Measurements from ENCODE around the gene TRAK1.

The TRAK1 gene

DNA sequence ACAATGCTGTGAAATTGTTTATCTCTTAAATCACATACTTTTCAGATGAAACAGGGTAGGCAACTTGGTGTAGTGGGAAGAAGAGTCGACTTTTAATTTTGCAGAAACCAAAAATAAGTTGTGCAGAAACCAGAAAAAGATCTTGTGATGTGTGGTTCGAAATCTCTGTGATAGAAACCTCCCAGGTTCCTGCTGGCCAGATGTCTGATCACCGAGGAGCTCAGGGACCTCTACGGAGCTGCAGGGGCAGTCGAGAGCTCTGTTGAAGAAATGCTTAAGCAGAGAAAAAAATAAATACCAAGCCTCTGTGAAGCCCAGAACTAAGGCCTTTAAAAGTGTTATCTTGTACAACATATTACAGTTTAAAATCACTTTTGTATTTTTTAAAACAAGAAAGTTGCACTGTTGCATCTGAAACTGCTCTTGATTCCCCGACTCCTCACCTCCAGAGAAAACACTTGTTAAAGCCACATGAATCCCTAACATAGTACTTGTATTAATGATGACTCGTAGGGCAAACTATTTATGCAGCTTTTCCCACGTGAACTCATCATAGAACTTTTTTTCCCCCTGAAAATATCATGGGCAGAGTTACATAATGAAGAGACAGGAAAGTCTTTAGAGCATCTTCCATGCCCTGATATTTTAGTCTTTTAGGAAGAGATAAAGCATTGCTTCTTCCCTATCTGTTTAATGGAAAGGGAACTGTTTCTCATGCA, 123.6 kb downstream of the TRAK1 start:
- no peak overlapping the region for H3K4me3 ChIP-seq (ENCODE audit: low read depth, low read length)
- TF ChIP-seq, protein P1, sequence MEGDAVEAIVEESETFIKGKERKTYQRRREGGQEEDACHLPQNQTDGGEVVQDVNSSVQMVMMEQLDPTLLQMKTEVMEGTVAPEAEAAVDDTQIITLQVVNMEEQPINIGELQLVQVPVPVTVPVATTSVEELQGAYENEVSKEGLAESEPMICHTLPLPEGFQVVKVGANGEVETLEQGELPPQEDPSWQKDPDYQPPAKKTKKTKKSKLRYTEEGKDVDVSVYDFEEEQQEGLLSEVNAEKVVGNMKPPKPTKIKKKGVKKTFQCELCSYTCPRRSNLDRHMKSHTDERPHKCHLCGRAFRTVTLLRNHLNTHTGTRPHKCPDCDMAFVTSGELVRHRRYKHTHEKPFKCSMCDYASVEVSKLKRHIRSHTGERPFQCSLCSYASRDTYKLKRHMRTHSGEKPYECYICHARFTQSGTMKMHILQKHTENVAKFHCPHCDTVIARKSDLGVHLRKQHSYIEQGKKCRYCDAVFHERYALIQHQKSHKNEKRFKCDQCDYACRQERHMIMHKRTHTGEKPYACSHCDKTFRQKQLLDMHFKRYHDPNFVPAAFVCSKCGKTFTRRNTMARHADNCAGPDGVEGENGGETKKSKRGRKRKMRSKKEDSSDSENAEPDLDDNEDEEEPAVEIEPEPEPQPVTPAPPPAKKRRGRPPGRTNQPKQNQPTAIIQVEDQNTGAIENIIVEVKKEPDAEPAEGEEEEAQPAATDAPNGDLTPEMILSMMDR (IDR thresholded peaks at IDR 0.05; ENCODE audit: low read depth, low read length) = no peak

DNA sequence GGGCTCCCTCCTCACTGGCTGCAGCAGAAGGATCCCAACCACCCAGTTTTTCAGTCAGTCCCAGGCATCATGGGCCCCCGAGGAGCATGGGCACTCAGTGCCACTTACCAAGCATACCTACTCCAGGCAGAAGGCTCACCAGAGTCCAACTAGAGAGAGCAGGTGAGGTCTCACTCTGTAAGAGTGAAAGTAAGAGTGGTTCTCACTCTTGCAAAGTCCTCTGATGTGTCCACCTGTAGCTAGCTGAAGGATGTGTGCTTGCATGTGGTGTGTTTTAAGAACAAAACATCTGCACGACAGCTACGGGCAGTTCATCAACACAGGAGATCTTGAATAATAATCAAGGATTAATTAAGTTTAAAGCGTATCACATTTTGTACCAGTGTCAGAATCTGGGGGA, 125.1 kb downstream of the TRAK1 start:
- no peak overlapping the region for H3K4me3 ChIP-seq (ENCODE audit: low read depth, low read length)
- TF ChIP-seq, protein P1 (IDR thresholded peaks at IDR 0.05; ENCODE audit: low read depth, low read length) = no peak

DNA sequence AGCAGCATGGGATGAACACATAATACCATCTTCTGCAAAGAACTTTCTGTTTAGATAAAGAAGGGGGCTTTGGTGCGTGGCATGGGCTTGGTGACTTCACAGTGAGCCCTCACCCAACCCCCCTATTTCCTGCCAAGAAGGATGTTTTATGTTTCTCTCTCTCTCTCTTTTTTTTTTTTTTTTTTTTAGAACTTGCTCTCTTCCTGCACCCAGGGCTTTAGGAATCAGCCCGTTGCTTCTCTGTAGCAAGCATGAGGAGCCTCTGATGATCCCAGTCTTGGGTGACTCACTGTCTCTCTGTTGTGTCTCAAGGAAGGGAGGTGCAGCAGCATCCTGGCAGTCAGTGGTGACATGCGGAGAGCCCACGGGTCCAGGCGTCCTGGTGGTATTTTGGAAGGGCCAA, 125.8 kb downstream of the TRAK1 start:
- TF ChIP-seq, protein P1 (IDR thresholded peaks at IDR 0.05; ENCODE audit: low read depth, low read length) = no peak
- no peak overlapping the region for H3K4me3 ChIP-seq (ENCODE audit: low read depth, low read length)

DNA sequence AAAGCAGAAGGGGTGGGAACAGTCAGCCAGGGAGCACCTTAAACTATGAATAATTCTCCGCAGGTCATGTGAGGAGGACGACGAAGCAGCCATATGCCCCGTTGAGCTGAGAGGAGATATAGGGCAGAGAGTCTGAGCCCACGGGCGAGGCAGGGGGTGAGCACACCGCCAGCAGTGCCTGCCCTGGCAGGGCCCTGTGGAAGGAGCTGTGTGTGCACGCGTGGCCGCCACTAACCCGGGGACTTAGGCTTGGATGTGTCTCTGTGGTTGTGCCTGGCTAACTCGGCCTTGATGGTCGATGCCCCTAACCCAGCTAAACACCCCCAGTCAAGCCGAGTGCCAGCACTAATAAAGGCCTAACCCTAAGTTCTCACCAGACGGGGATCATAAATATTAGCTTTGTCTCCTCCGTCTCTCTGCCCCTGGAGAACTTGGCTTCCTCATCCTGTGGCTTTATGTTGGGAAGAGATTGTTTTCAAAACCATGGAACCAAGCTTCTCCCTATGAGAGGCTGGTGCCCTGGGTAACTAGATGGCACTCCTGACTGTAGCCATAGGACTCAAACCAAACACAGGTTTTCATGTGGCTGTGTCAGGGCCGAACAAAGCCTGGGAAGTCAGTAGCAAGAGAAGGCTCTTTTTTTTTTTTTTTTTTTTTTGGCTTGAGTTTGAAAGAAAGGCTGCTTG, 129.4 kb downstream of the TRAK1 start:
- H3K4me3 ChIP-seq (ENCODE audit: low read depth, low read length) = no peak overlapping the region
- TF ChIP-seq, protein P1 (IDR thresholded peaks at IDR 0.05; ENCODE audit: low read depth, low read length) = no peak

DNA sequence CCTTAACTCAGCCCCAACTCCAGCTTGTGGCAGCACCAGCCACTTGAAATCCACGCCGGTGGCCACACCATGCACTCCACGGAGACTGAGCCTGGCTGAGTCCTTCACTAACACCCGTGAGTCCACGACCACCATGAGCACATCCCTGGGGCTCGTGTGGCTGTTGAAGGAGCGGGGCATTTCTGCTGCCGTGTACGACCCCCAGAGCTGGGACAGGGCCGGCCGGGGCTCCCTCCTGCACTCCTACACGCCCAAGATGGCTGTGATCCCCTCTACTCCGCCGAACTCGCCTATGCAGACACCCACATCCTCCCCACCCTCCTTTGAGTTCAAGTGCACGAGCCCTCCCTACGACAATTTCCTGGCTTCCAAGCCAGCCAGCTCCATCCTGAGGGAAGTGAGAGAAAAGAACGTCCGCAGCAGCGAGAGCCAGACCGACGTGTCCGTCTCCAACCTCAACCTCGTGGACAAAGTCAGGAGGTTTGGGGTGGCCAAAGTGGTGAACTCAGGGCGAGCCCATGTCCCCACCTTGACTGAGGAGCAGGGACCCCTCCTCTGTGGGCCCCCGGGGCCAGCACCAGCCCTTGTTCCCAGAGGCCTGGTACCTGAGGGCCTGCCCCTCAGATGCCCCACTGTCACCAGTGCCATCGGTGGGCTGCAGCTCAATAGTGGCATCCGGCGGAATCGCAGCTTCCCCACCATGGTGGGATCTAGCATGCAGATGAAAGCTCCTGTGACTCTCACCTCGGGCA, 132.0 kb downstream of the TRAK1 start:
- H3K4me3 ChIP-seq (ENCODE audit: low read depth, low read length) = no peak overlapping the region
- TF ChIP-seq, protein P1 (IDR thresholded peaks at IDR 0.05; ENCODE audit: low read depth, low read length) = no peak

DNA sequence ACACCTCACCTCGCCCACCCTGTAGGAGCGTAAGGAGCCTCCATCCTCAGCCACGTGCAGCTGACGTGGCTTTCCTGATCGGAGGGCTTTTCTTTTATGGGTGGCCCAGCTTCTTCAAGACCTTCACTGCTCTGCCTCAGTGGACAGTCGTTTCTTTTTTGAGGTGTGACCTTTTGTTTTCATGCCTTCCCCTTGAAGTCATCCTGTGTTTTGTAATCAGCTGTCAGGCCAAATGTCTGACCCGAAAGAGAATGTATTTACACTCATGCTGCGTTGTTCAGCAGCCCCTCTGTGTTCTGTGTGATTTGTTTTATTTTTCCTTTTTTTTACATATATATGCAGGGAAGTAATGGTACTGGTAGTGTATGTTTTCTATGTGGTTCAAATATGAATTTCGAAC, 133.0 kb downstream of the TRAK1 start:
- TF ChIP-seq, protein P1 (IDR thresholded peaks at IDR 0.05; ENCODE audit: low read depth, low read length) = no peak
- no peak overlapping the region for H3K4me3 ChIP-seq (ENCODE audit: low read depth, low read length)

Data from WI38 (cell line).